Panc1 (cell line): ENCODE results near the gene UPK1A.

Experiments used
- CTCF ChIP-seq: fragments of 450-650 bp; IDR thresholded peaks from 2 replicates; pipeline ENCODE4 v1.5.1; 2017; ENCODE audit warnings: mild to moderate bottlenecking
- POLR2AphosphoS5 ChIP-seq: IDR thresholded peaks from 2 replicates; pipeline ENCODE4 v1.6.1; 2012; ENCODE audit warnings: mild to moderate bottlenecking, low read depth, low read length, moderate library complexity
- SIN3A ChIP-seq: IDR thresholded peaks from 2 replicates; pipeline ENCODE4 v1.6.1; 2012; ENCODE audit warnings: low read depth, mild to moderate bottlenecking, low read length, moderate library complexity, borderline replicate concordance; ENCODE audit not compliant: insufficient read depth
- TCF7L2 ChIP-seq: IDR thresholded peaks from 2 replicates; pipeline ENCODE4 v1.6.1; 2011; ENCODE audit warnings: mild to moderate bottlenecking, low read depth, low read length, inconsistent platforms

GRCh38 chr19:35718345-35719041 is 52.2 kb downstream of the UPK1A start:
- TF ChIP-seq CTCF (no peak), SIN3A (no peak), TCF7L2 (no peak), POLR2AphosphoS5 (no peak)
